CD4-positive, alpha-beta T cell treated with Interferon alpha-2 for 1 hour (primary cell): ENCODE results near the gene PTRH1.
A peak's percentile ranks its signal among the peaks of the same experiment; 100 is the strongest.
"Not testable (repeated sequence)": the region's sequence is repeated elsewhere in the genome, so short reads cannot be mapped to it uniquely, and the experiment has no call there.

Experiments
- DNase-seq, 2 donors: peaks; one replicate each; pipeline ENCODE4 v3.0.0-alpha.2; 2020 to 2022

The PTRH1 gene, protein sequence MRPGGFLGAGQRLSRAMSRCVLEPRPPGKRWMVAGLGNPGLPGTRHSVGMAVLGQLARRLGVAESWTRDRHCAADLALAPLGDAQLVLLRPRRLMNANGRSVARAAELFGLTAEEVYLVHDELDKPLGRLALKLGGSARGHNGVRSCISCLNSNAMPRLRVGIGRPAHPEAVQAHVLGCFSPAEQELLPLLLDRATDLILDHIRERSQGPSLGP

DNA sequence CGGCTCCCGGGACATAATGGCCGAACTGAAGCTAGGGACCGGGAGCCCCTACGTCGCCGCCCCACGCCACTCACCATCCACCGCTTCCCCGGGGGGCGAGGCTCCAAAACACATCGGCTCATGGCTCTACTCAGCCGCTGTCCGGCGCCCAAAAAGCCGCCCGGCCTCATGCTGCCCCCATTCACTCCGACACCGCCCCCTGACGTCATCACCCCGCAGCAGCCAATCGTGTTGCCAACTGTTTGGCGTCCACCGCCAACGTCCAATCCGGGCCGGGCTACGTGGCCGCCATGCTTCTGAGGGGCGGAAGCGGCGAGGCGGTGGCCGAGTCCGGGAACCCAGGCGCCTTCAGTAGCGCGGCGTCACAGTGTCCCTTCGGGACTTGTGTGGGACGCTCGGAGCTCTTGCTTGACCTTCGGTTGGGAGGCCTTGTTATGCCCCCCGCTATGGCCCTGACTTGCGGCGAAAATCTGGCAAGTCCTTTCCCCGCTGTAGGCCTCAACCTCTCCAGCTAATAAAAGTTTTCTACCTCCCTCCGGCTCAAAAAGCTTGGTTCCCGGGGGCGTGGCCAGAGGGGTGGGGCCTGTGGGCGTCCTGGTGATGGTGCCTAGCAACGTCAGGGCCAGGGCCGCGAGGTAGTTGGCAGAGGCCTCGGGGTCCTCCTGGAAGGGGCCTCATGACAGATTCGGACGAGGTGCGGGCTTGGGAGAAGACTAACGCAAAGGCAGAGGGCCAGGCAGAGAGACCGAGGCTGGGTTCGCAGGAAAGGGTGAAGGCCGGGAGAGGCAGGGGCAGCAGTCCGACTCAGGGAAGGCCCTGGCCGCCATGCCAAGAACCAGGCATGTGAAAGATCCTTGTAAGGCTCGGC, at the start of gene PTRH1, which contains the start of gene TTC16:
PTRH1 (minus strand) TSS at position 194 of the 868 bp plus-strand sequence; CDS start at position 170, 24 bp downstream.
TTC16 (plus strand) TSS at position 610 of the 868 bp plus-strand sequence; CDS start at position 677, 67 bp downstream.
- DNase-seq, result peak; percentile 94 to 96

- peak; percentile 30 to 45 for DNase-seq
Measured at GRCh38 chr9:127763918-127764384, 48.5 kb upstream of the PTRH1 start.

- no peak for DNase-seq
Measured at GRCh38 chr9:127762111-127762676, 46.7 kb upstream of the PTRH1 start.

DNA sequence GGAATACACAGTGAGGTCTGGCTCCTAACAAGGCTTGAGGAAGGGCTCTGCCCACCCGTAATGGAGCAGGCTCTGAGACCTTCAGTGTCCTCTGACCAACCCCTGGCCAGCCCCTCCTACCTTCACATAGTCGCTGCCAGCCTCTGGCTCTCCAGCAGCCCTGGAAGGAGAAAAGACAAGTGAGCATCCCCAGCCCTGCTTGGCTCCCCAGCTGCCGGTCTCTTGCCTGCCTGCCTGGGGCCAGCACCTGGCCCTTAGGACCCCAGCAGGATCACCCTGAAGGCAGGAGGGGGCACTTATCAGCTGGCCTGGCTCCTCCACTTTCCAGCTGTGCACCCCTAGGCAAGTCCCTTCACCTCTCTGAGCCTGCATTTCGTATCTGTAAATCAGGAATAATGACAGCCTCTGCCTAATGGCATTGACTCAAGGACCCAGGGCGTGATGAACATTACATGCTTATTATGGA, 46.1 kb upstream of the PTRH1 start:
- no peak for DNase-seq

DNA sequence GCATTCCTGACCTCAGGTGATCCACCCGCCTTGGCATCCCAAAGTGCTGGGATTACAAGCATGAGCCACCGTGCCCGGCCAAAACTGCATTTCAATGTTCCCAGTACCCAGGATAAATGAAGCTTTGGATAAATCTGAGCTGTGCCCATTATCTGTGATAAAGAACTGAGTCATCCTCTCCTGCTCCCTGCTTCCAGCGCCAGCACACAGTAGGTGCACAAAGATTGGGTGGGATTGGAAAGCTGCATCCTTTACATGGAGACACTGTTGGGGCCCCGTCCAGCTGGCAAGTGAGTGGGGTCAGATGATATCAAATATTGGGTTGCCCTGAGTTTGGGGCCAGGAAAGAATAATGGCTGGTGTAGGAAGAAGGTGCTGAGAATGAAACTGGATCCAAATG, 45.6 kb upstream of the PTRH1 start:
- DNase-seq, result no peak

DNA sequence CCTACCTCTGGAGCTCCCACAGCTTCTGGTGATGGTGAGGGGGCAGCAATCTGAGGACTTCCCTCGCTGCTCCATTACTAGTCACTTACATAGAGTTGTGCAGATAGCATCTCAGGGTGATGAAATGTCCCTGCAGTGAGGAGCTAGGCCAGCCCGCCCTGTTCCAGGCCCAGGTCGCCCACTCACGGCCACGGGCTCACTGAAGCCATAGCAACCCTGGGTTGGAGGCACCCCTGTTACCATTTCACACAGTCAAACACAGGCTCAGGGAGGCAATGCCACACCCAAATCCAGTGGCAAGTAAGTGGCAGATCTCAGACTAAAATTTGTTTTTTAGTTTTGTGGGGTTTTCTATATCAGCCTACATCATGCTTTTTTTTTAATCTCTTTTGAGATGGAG, 43.4 kb upstream of the PTRH1 start:
- no peak for DNase-seq

- not testable (repeated sequence) for DNase-seq
Measured at GRCh38 chr9:127756776-127757175, 41.3 kb upstream of the PTRH1 start.

DNA sequence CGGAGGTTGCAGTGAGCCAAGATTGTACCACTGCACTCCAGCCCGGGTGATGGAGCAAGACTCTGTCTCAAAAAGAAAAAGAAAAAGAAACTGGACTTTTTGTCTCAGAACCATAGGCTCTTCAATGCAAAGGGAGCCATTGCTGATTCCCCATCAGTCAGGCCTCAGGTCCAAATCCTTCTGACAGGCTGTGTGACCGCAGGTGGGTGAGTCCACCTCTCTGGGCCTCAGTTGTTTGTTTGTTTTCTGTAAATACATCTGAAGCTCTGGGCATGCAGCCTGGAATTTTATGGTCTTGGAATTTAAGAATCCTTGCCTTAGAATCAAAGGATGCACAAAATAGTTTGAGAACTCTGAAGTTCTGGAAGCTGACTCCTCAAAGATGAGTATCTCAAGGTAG, 40.8 kb upstream of the PTRH1 start:
- no peak for DNase-seq

DNA sequence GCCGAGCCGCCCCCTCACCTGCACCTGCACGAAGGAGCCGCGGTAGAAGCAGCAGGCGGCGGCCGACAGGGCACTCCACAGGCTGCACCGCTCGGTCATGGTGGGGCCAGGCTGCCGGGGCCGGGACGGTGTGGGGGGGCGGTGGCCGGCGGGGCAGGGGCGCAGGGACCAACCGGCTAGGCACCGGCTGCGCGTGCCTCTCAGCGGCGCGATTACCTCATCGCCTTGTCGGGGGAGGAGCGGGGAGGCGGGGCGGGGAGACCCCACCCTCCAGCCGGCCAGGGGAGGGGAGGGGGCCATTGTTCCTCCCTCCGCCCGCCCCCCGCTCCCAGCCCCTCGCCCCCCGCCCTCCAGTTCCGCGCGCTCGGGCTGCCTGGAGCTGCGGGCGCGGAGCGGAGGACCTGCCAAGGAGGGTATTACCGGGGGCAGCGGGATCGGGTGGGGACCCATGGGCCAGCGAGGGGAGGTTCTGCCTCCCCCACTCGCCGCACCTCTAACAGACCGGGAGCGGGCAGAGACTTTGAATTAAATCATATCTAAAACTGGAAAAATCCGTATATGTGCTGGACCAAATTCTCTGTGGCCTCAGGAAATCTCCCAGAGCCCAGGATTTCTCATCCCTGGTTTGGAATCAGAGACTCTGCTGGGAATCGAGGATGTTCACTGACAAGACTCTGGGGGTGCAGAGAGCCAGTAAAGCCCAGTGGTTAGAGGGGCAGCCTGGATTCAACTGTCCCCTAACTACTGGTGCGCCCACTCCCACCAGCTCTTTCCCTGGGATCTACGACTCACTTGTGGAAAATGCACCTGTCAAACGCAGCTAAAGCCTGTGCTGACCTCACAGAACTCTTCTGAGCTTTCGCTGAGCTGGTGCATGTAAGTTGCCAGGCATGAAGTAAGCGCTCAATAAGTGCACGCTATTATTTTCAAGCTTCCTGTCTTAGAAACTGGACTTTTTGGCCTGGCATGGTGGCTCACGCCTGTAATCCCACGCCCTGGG, 39.9 kb upstream of the PTRH1 start:
- DNase-seq, result no peak

DNA sequence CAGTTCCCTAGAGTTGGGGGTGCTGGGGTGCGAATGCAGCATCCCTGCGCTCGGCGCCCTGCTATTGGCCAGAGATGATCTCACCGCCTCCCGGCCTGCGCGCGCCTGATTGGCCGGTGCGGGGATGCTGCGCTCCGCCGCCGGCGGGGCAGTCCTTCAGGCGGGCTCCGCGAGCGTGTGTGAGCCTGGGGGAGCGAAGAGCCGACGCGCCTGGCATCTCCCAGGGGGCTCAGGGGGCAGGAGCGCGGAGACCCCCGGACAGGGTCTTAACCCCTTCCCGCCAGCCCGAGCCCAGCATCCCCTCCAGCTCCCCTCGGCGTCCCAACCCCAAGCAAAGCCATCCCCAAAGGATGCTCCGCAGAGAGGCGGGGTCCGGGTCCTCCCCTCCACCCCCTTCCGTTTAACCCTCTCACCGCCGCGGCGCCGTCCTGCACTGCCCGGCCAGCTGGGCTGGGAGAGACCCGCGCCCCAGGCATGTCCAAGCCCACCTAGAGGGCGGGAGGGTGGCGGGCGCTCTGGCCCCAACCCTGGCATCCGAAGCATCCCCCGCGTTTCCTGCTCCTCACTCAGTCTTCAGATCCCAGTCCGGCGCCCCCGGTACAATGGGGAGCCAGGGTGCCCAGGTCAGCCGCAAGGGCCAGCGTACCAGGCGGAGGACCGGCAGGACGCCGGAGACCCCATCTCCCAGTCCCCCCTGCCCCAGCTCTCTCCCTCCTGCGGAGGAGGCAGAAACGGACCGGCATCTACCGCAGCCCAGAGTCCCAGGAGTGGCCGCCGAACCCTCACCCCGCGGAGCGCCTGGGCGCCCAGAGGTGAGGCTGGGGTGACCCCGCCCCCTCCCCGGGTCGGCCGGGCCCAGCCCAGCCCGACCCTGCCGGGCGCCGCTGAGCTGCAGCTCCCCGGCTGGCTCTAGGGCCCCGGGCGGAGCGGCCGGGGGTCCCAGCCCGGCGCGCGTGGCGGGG, 38.9 kb upstream of the PTRH1 start:
- no peak for DNase-seq

DNA sequence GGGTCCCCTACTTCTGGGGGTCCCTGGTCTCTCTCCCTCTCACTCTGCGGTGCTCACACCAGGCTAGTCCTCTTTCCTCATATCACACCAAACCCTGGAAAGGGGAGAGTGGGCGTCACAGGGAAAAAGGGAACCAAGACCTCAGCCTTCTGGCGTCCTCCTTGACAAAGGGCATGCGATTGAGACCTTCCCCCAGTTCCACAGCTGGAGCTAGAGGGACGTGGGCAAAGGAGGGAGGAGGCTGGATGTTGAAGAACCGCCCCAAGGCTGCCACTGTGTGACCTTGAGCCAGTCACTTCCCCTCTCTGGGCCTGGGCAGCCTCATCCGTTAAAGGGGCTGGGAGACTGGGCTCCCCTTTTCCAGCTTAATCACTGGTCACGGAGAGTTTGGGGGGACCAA, 38.2 kb upstream of the PTRH1 start:
- DNase-seq, result no peak

DNA sequence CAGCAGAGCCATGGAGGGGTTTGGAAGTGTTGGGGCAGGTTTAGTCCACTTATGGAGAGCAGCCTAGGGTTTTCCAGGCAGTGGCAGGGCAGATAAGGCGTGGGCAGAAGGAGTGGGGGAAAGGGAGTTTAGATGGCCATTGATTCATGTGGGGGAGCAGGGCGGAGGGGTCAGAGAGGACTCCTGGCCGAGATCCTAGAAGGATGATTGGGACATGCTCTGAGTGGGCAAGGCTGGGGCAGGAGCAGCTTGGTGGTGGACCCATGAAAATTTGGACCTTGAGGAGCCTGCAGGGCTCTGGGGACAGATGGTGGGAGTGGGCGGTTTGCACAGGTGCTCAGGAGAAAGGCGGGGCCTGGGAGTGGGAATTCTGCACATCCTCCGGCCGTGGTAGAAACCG, 37.7 kb upstream of the PTRH1 start:
- DNase-seq, result no peak

DNA sequence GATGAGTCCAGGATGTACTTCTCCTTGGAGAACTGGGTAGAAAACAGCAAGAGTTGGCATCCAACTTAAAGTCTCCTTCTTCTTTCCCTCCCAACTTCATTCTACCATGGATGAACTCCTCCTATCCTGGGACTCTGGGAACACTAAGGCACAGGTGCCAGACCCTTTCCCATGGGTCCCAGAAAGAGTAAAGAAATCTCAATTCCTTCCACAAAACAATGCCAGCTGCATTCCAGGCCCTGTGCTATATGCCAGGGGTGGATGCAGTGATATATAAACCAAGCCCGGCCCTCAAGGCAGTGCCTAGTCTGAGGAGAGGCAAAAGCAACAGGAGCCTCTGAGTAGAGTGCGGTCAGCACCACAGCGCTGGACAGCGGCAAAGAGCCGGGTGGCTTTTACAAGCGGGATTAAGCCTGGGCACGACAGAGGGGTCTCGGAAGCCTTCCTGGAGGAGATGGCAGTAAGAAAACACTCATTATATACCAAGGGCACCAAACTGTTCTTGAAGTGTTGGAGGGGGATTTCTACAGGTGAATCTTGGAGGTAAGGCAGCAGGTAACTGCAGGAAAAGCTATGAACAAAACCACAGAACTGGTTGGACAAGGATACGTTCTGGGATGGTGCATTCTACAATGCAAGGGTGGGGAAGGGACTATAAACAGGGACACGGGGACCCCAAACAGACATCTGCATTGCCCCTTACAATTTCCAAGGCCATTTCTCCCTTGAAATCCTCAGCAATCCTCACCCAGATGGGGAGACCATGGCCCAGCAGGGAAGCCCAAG, 36.0 kb upstream of the PTRH1 start:
- DNase-seq, result no peak

DNA sequence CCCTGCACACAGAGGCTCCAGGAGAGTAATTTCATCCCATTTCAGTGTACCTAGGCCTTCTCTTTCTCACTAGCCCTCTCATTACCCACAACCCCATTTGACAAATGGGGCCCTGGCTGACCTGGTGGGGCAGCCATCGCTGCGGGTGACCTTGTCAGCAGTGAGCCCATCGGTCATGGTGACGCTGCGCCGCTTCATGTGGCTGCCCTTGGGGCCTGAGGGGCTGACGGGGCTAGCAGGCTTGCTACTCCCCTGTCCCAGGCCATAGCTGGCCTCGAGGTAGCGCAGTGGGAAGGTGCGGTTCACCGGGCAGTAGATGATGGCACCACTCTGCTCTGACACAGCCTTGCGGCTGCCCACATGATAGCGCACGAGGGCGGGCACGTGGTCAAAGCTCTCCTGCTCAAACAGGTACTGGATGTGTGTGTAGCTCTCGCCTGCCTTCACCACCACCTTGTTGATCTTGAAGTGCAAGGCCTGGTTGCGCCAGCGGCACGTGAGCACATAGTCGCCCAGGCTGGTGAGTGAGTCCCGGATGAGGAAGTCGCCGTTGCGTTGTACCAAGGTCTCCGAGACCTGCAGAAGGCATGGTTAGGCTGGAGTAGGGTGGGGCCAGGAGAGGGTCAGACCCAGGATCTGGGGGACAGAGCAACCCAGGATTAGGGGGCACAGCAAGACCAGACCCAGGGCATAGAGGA, 33.8 kb upstream of the PTRH1 start:
- no peak for DNase-seq

- DNase-seq, result peak; percentile 32 to 41
Measured at GRCh38 chr9:127746959-127747569, 31.6 kb upstream of the PTRH1 start.

GRCh38 chr9:127744398-127745110, 29.1 kb upstream of the PTRH1 start:
- no peak for DNase-seq

GRCh38 chr9:127742435-127743088, 27.1 kb upstream of the PTRH1 start:
- DNase-seq, result no peak
